T-helper 2 cell (primary cell): Measurements from ENCODE around the gene KIRREL1.

Experiments
- DNase-seq, 5 experiments: peaks; one replicate each; pipeline versions ENCODE4 v3.0.0 to v3.0.0-alpha.2; 2012 to 2022

KIRREL1 gene

DNA sequence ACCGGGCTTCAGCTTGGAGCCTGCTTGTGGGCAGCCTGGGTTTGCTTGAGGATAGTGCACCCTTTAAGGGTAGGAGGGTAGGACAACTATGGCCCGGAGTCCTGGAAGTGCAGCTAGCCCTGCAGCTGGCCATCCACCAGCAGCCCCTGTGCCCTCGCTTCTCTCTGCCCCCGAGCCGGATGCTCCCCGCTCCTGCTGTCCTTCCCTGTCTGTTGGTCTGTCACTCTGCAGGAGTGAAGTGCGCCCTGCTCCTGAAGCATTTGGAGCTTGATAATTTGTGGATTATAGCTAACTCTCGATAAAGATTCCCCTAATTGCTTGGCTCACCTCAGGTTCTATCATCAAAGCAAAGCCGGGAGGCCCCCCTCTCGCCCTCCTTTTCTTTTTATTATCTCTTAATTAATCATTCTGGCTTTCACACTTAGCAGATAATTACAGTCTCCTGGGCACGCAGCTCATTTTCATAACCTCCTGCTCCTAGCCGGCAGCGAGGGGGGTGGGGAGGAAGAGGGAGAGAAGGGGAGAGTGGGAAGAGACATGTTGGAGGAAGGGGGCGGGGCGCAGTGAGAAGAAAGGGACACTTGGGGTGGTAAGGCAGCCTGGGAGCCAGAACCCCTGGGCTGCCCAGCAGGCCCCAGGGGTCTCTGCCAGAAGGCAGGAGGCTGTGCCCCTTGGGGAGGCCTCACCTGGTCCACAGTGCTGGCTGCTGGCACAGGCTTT, 14.4 kb downstream of the KIRREL1 start:
- no peak for DNase-seq

DNA sequence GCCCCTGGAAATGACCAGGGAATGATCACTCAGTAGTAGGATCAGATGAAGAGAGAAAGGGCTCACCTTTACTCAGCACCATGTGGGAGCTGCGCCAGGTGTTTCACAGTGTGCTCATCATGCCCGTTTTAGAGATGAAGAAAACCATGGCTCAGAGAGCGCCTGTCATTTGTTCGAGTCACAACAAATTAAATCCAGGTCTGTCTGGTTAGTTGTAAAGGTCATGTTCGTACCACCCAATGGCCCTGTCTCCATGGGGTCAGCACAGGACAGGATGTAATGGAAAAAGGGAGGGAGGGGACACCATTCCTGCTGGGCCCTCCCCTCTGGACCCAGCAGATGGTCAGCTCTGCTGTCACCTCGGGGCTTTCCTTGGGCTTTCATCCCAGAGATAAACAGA, 15.2 kb downstream of the KIRREL1 start:
- DNase-seq = no peak

DNA sequence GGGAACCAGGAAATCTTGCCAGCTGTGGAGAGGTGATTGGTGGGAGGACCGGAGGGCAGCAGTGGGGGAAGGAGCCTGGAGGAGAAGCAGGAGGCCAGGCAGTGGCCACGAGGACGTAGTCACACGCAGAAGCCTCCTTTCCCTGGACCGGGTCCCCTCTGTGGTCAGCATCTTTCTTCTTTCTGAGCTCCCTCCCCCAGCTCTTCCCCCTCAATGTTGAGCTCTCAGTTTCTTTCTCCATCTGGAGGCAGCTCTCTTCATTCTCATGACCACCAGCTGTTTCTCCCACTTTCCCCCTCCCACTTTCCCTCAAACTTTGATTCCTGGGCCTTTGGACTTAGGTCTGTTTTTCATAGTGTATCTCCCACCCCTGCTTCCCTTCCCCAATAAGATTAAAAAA, 18.3 kb downstream of the KIRREL1 start:
- DNase-seq = no peak

DNA sequence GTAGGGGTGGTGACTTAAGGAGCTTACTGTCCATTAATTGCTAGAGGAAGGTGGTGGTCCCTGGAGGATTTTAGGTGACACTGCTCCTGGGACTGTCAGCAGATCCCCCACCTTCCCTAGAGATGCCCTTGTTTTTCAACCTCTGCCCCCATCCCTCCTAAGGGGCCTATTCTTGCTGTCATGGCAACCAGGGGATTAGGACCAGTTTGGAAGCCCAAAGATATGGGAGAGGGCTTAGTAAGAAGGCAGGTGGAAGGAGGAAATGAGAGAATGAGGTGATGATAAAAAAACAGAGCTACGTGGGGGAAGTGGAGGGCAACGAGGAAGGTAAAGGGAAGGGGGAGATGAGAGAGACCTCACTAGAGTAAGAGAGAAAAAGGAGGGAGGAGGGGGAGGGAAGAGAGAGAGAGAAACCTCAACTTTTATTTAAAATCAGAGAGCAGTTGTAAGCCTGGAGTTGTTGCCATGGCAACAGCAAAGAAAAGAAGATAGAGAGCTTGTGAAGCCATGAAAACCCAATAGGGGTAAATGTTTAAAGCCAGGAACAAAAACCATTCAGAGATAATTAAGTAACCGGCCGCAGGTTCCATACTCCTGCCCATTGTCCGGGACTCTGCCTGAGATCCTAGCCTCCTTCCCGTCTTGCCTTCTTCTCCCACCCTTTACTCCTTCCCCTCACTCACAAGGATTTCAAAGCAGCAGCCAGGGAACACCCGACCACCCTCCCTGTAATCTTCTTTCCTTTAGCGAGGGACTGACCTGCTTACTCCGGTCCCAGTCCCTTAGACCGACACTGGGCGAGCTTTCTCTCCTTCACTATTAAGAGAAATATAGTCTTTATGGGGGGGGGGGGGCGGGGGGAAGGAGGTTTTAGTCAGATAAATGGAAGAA, 20.6 kb downstream of the KIRREL1 start:
- no peak for DNase-seq

DNA sequence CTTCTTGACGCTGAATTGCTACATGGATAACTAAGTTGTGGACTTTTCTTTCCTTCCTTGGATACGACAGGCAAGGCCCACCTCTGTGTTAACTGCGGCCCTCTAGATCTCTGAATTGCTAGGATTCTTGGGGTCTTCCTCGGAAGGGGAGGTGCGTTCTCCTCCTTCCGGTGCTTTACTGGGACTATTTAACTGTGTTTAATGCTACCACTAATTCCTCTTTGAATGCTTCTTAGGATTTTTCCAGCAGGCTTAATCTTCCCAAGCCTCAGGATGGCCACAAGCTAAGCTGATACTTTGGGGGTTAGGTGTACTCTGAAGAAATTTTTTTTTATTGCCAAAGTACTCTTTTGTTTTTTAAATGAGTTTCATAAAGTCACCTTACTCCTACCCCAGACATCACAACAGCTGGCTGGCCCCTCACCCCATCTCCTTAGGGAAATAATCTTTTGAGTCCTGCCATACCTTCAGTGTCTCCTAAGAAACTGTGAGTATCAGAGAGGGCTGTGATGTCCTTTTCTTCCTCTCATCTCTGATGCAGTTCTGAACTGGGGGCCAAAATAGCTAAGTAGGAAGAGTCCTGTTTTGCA, 21.4 kb downstream of the KIRREL1 start:
- no peak for DNase-seq

DNA sequence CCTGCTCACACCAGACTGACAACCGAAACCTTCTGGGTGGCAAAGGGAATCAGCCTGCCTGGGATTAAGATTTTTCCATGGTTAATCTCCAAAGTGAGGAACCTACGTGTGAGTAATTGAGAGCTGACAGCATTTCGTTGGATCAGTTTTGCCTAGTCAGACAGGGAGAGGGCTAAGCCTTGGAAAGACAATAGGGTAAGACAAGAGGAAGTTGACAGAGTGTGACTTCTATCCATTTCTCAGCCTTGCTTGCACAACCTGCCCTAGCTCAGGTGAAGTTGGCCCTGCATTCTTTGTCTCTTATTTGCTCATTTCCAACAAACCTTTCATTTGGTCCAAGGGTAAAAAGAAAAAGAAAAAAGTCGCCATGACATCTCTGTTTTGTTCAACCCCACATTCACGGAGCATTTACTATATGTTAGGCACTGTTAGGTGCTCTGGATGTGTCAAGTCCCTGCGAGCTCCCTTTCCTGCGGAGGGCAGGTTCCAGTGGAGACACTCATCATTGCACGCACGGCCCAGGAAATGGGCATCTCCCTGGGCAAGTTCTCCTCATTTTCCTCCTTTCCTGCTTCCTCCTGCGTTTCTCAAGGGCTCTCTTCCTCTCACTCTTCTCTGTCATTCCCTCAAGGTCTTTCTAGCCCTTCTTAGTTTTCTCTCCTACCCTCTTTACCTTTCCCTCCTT, 23.3 kb downstream of the KIRREL1 start:
- no peak for DNase-seq

DNA sequence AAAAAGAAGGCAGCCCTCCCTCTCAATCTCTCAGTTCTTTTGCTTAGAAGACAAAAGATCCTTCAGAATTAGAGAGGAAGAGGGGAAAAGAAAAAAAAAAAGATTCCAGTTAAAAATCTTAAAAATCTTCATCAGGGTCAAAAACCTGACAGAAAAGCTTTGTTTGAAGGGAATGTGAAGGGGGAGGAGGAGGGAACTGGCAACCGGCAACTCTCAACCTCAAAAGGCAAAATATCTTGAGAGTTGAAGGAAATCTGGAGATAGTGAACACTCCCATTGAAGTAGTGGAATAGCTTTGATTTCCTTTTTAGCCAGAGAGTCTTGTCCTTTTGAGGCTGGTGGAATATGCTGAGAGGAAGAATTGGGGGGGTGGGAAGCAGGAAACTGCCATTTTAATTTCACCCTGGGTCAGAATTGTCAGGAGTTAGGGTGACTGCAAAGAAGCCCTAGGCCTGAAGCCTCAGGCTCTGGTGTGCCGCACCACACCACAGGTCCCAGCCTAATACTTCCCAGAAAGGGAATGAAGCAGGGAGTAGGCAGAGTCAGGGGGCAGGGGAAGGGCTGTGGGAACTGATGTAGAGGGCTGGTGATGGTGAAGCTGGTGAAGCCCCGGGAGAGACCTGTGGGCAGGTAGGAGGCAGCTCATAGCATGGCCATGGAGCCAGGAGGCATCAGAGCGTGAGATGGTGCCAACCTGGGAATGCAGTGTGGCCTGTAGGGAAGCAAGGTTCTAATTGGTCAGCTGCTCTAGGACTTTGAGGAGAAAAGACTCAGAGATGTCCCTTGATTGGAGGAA, 24.6 kb downstream of the KIRREL1 start:
- DNase-seq = no peak

DNA sequence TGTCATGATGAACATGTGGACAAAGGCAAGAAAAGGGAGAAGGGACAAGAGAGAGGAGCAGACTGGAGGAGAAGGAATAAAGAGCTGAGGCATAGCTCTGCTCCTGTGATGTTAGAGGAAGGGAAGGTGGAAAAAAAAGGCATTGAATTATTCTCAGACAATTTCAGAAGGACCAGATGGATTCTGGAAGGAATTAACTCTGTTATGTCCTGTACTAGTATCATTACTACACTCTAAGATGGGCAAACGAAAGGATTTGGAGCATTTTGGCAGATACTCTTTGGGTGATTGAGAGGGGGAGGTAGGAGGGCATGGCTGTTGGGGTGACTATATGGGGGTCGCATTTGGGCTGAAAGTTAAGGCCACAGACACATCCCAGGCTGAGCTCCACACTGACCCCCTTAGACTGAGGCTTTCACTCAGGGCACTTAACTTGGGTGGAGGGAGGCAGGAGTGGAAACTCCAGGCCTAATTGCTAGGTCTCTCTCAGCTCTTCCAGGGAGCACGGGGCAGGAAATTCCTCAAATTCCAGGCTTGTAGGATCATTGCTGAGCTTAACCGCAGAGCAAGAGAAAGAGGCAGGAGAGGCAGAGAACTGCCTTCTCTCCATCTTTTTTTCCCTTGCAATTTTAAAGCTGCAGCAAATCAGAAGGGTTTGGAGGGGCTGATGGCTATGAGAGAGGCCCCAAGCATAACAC, 25.9 kb downstream of the KIRREL1 start:
- no peak for DNase-seq

DNA sequence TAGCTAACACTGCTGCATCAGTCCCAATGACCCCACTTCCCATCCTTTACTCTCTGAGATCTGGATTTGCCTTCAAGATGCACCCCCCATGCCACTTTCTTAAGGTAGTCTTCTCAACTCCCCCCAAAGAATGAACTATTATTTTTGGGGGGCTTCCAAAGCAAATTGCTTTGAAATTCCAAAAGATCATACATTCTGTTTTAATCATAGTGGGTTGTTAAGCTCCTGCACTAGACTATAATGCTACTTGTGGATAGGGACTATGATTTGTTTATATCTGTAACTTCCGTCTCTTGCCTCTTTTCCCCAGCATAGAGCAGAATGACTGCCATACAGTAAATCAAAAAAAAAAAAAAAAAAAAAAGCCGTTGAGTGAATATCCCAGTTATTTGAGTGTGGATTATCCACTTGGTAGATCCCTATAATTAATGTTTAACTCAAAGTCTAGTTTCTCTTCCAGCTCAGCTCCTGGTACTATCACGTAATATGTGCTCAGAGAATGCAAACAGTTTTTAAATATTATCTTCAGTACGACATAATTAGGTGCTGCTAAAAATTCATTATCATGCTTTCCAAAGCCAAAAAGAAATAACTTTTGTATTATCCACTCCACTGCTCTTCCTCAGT, 26.9 kb downstream of the KIRREL1 start:
- DNase-seq = no peak

DNA sequence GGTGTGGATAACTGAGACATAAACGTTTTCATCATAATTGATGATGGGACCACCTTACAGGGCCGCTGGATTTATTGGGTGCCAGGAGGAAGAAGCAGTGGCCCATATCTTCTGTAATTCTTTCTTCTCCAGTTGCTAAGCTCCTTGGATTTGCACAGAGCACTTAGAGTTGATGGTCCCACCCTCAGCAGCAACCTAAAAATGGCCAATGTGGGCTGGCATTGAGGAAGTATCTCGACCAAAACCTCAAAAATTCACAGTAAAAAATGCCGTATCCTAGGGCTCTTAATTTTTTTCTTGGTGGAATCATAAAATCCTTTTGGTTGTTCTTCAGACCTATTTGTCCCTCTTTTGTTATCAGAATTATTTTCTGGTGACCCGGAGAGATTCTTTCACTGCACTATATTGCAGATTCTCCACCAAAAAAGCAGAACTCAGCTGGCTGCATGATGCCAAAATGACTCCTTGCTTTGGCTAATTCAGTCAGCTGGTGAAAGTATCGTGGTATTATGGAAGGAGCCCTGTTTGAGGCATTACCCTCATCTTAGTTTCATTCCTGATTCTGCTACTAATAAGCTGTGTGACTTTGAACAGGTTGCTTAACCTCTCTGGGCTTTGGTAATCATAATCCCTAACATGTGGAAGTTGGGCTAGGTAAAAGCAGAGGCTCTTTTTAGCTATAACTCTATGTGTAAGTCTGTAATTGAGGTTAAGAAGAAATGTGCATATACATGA, 27.6 kb downstream of the KIRREL1 start:
- DNase-seq = no peak

DNA sequence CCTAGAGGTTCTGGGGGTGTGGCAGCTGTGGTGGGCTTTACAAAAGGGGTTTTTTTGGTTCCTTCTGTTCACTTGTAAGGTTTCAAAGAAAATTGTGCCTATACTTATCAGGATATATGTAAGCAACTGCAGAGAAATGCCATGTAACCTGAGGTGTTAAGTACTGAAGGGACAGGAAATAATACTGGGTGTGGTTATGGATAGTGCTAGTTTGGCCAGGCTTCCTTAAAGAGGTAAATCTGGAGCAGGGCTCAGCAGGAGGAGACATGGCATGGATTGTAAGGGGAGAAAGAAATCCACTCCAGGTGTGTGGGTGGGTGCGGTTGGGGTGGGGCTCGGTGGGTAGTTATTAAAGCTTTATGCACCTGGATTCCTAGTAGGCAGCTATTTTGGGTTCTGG, 28.3 kb downstream of the KIRREL1 start:
- no peak for DNase-seq

DNA sequence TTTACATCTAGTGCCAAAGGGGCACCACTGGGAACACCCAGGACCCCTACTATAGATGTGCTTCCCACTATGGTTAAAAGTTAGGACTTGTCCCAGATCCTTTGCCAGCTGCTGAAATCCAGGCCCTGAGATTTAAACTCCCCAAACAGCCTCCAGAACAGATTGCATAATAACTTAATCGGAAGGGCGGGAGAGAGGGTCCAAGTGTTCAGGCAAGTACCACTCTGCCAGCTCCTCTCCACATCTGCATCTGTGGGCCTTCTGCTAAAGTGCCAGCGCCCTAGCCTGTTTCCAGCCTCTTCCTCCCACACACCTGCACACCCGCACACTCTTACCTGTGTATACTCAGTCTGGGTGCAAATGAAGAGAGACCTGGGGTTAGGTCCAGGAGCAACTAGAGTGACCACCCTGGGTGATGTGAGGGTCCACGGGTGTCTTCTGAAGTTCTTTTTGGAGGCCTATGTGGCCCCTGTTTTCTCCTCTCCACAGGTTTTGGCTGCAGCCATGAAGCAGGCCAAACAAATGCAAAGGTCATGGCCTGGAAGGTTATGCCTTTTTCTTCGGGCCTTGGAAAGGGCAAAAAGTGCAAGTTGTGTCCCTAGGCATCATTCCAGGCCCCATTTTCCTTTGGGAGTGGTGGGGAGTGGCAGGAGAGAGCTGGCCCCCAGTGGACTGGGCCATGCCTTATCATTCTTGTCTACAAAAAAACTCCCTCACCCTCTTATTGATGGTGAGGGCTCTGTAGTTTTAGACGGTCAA, 29.3 kb downstream of the KIRREL1 start:
- no peak for DNase-seq

DNA sequence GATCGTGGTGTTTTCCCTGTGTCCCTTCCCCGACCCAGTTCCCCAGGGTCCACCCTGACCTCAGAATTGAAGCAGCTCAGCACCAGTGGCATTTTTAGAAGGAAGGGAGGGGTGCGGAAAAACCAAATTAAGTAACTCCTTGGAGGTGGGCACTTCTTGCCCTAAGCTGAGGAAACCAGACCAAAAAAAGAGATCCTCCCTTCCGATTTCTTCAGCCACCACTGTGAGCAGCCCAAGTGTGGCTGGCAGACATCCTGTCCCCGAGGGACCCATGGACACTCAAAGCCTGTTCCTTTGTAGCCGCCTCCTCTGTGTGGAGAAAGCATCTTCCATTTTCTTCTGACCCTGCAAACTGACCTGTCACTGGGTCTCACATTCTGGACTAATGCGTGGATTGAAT, 31.3 kb downstream of the KIRREL1 start:
- no peak for DNase-seq

DNA sequence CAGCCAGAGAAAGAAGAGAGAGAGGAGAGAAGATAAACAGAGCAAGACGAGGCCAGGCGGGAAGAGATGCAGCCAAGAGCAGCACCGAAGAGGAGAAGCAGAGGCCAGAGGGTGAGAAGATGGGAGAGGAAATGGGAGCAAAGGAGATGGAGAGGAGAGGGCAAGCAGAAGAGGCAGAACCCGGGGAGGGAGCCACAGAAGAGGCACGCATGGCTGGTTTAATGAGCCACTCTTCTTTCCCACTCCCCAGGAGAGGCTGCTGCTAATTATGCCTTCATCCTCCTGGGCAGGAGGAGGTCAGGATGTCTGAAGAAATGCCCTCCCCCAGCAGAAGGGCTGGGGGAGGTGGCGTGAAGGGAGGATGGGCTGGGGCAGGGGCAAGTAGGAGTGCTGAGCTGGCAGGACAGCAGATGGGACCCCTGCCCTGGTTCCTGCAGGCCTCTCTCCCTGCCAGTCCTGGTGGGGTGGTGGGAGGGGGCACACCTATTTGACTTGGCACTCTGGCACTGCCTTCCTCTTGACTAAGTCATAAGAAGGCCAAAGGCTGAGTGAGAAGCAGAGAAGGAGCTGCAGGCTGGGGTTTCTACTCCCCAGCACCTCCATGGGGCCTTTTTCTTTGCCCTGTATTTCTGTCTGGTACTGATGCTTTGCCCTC, 32.3 kb downstream of the KIRREL1 start:
- DNase-seq = no peak

DNA sequence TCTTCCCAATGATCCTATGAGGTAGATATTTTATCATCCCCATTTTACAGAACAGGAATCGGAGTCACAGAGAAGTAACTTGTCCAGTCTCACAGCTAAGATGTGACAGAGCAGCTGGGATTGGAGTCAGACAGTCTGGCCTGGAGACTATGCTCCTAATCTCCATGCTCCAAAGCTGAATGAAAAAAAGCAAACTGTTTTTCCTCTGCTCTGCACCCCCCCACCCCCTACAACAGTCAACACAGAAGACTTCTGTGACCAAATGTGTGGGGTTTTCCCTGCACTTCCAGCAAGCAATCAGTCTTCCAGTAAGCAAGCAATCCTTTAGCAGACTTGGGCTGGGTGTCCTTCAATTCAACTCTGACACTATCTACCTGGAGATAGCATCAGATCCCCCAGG, 33.2 kb downstream of the KIRREL1 start:
- DNase-seq = no peak

DNA sequence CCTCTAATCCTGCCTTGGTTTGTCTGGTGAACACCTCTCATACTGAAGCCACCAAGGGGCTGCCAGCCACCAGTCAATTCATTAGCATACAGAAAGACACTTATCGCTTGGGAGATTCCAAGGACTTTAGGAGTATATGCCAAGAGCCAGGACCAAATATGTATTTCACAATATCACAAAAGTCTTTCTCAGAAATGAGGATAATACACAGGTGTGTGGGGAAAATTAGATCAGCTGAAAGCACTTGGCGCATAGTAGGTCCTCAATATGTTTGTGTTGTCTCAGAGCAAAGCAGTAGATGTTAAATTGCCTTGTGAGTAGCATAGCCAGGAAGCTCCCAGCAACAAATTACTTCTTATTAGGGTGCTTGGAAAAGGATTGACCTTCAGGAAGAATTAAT, 34.1 kb downstream of the KIRREL1 start:
- no peak for DNase-seq

DNA sequence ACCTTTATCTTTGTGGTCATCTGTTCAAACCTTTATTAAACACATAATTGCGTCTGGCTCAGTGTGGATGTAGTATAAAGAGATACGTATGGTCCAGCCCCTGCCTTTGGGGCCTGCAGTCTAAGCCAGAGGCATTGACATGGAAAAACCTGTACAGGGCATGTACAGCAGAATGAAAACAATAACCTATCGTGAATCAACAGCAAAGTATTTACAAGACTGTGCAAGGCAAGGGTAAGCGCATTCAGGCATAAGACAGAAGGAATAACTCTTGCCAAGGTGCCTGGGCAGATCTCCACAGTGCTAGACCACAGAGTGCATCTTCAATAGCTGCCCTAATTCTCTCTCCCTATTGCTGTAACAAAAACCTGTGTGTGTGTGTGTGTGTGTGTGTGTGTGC, 35.5 kb downstream of the KIRREL1 start:
- no peak for DNase-seq

DNA sequence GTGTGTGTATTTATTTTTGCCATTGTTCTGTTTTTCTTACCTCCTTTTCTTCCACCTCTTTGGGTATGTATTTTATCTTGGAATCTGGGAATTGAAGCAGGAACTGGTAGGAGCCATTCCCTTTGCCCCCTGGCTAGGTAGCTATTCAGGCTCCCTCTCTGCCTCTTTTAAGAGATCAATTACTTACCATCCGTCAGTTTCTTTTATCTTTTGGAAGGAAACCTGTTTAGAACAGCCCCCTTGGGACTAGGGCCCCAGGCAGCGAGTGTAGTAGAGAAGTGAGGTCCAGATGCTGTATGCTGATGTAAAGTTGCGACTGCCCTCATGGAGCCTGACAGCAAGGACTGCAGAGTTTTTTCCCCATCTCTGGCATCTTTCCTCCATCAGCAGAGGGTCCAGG, 41.6 kb downstream of the KIRREL1 start:
- no peak for DNase-seq

DNA sequence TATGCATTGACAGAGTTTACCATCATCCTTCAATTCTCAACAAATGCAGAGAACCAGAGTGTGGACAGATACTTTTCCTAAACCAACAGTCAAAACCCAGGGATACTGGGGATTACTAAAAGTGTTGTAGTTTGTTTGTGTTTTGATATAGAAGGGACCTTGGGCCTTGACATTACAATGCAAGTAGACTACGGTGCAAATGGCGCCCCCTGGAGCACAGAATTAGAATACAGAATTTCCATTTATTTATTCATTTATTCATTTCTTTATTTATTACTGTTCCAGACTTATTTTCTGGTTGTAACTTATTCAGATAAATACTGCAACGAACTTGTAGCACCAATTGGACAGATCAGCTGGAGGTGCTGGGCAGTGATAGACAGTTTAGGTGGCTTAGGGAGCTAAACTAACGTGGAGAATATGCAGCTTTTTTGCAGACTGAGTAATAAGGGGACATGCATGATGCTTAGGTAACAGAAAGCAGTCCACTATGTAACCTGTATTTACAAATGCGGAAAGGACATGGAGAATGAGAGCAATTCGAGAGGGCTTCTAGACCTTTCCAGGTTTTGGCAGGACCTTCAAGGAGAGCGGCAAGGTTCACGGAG, 42.6 kb downstream of the KIRREL1 start:
- DNase-seq = no peak
